T47D (cell line): ENCODE results near the gene SNX21.

ENCODE experiments used
- DNase-seq, 2 experiments: peaks; one replicate each; pipeline versions ENCODE4 v3.0.0 to v3.0.0-alpha.2; 2011 to 2012; ENCODE audit warnings: low read depth in 1 of 2, low spot score in 1 of 2
- JUND ChIP-seq: IDR thresholded peaks from 2 replicates; pipeline ENCODE4 v1.6.1; 2012; ENCODE audit warnings: low read depth
- in situ Hi-C: cut with HindIII; loops from 2 replicates; pipeline ENCODE4 v1.10.0; 2016; ENCODE audit warnings: low sequenced_read_pairs, low pct_unique_long_range_greater_than_20kb

SNX21 gene

DNA sequence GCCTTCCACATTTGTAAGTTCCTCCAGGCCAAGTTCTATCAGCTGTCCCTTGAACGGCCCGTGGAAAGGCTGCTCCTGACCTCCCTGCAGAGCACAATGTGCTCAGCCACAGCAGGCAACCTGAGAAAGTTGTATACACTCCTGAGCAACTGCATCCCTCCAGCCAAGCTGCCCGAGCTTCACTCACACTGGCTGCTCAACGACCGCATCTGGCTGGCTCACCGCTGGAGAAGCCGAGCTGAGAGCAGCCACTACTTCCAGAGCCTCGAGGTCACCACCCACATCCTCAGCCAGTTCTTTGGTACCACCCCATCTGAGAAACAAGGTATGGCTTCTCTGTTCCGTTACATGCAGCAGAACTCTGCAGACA lies 49.5 kb downstream of the SNX21 start:
- in situ Hi-C loops, result no loop called here
- no peak for DNase-seq

GRCh38 chr20:45886590-45887345 lies 53.2 kb downstream of the SNX21 start:
- in situ Hi-C loops, result no loop called here
- DNase-seq, result no peak
- TF ChIP-seq JUND, result no peak

More for the DNA sequence above, 49.5 kb downstream of the SNX21 start:
- no peak for TF ChIP-seq JUND

DNA sequence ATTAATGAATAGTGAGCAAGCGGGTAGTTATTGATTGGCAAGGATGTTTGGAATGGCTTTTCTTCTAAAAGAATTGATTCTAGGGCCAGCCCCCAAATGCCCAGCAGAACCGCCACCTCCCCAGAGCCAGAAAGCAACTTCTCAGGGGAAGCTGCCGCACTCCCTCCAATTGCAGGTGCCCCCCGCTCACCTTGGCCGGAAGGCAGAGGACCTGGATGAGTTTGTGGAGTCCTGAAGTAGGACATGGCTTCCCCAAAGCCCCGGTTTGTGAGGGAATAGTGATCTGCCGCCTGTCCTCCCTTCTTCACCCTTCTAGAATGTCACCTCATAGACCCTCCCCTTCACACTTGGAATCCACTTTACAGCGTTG lies 53.7 kb downstream of the SNX21 start, which contains the start of gene SPATA25:
TSS of gene SPATA25 (minus strand) at position 277 of the 370 bp plus-strand sequence. CDS start at position 245, 32 bp downstream.
- no peak for DNase-seq
- TF ChIP-seq JUND, result no peak
- in situ Hi-C loops, result no loop called here

DNA sequence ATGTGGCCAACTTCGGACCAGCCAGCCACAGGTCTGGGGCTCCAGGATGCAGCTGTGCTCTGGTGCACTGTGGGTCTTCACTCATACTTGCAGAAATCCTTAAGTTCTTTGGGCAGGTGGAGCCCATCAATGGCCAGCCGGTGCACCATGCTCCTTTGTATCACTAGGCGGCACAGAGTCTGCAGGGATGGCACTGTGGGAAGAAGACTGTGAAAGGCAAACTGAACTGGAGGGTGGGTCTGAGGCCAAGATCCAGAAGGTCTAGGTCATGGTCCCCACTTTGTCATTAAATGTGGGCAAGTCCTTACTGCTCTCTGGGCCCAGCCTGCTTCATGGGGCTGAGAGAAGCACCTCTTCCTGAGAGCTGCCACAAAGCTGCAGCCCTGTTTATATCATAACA lies 55.1 kb downstream of the SNX21 start:
- TF ChIP-seq JUND, result no peak
- no peak for DNase-seq
- in situ Hi-C loops, result no loop called here

GRCh38 chr20:45890077-45890984 lies 56.7 kb downstream of the SNX21 start:
- in situ Hi-C loops, result no loop called here
- peak; percentile 40 to 59 for DNase-seq

GRCh38 chr20:45890985-45891983 lies 57.7 kb downstream of the SNX21 start, which contains the start of the genes CTSA and NEURL2:
Gene CTSA (plus strand): TSS chr20:45891335. CDS start chr20:45891569, 234 bp downstream.
Gene NEURL2 (minus strand): TSS chr20:45891208. CDS start chr20:45890991, 217 bp downstream.
- in situ Hi-C loops, result no loop called here
- peak; percentile 95 to 100 for DNase-seq
- TF ChIP-seq JUND, result no peak

More at GRCh38 chr20:45890077-45890984, 56.7 kb downstream of the SNX21 start:
- TF ChIP-seq JUND, result no peak

DNA sequence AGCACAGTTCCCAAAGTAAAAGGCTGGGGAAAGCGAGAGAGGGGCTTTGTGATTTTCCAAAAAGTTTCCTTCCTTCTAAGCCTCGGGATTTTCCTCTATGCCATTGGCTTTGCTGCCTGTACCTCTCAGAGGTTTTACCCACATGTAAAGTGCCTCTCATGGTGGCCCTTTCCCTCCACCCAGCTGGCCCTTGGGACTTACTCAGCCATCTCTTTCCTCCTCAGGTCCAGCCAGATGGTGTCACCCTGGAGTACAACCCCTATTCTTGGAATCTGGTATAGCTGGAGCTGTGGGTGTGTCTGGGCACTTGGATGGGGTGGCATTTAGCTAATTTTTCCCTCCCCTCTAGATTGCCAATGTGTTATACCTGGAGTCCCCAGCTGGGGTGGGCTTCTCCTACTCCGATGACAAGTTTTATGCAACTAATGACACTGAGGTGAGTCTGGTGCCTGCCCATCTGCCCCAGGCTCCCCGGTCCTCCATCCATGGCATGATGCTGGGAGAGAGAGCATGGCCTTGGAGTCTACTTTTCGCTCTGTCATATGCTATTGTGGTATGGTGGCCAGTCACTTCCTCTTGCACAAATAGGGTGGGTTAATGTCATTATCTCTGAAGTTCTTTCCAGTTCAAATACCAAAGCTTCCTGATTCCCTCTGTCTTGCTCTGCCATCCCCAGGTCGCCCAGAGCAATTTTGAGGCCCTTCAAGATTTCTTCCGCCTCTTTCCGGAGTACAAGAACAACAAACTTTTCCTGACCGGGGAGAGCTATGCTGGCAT lies 58.6 kb downstream of the SNX21 start:
- no peak for TF ChIP-seq JUND
- DNase-seq, result peak; percentile 75 to 90
- in situ Hi-C loops, result no loop called here
